GM12878 (cell line): ENCODE results near the gene FCF1.

Source experiments
- ATF3 ChIP-seq: IDR thresholded peaks from 2 replicates; pipeline ENCODE4 v1.6.1; 2011; ENCODE audit warnings: low read depth, mild to moderate bottlenecking, low read length, moderate library complexity, borderline replicate concordance; ENCODE audit errors: extremely low read depth
- CEBPB ChIP-seq, 2 experiments: fragments of 150-350 bp in 1 of 2; IDR thresholded peaks; 2 replicates each; pipeline ENCODE4 v1.6.1; 2012 to 2014; ENCODE audit warnings: low read depth in 2 of 2, low read length in 2 of 2, borderline replicate concordance in 1 of 2, inconsistent platforms in 1 of 2
- FOXM1 ChIP-seq: IDR thresholded peaks from 2 replicates; pipeline ENCODE4 v1.6.1; 2012; ENCODE audit warnings: low read depth, mild to moderate bottlenecking, inconsistent platforms, low read length, moderate library complexity
- JUNB ChIP-seq: IDR thresholded peaks from 2 replicates; pipeline ENCODE4 v1.6.1; 2016; ENCODE audit warnings: antibody characterized with exemption, mild to moderate bottlenecking

GRCh38 chr14:74771399-74771798 is 58.5 kb downstream of the FCF1 start:
- no peak for TF ChIP-seq FOXM1
- no peak for TF ChIP-seq ATF3
- TF ChIP-seq CEBPB (IDR thresholded peaks at IDR 0.05; ENCODE audit: borderline replicate concordance in 1 of 2, low read depth in 2 of 2, low read length in 2 of 2): no peak
- TF ChIP-seq JUNB: no peak
